ENCODE data around the gene KRT81.

GRCh38 chr12:52321418-52321817 is 30.1 kb upstream of the KRT81 start:
- no peak for TF ChIP-seq CTCF (IDR thresholded peaks at IDR 0.05; ENCODE audit: insufficient read depth, low read depth, low read length)
- no peak for TF ChIP-seq EZH2 (IDR thresholded peaks at IDR 0.05; ENCODE audit: insufficient read depth, low read length)

Data from astrocyte (in vitro differentiated cells and primary cell).